HG03442 (cell line): ENCODE data around the gene CLUH.

Source experiments
- ATAC-seq: cut with Tn5 transposase; IDR thresholded peaks from one replicate; pipeline ENCODE4 v1.9.1; 2021; ENCODE audit warnings: mild to moderate bottlenecking, moderate library complexity; ENCODE audit not compliant: unreplicated experiment

Gene CLUH

GRCh38 chr17:2722611-2723010 lies 11.0 kb upstream of the CLUH start:
- no peak for ATAC-seq

GRCh38 chr17:2721603-2722002 lies 10.0 kb upstream of the CLUH start:
- no peak for ATAC-seq

- ATAC-seq: no peak
Observed at GRCh38 chr17:2719861-2720260, 8.3 kb upstream of the CLUH start.

GRCh38 chr17:2718150-2718938 lies 6.8 kb upstream of the CLUH start:
- no peak for ATAC-seq

- ATAC-seq: no peak
Observed at GRCh38 chr17:2716649-2717048, 5.1 kb upstream of the CLUH start.

- no peak for ATAC-seq
Observed at GRCh38 chr17:2713881-2714280, 2.3 kb upstream of the CLUH start.

GRCh38 chr17:2712300-2713043 lies 908 bp upstream of the CLUH start:
- no peak for ATAC-seq

GRCh38 chr17:2710803-2711607 lies 559 bp downstream of the CLUH start:
- ATAC-seq: peak; percentile 10

GRCh38 chr17:2710071-2710802 lies 1.3 kb downstream of the CLUH start:
- ATAC-seq: no peak

GRCh38 chr17:2709183-2709661 lies 2.3 kb downstream of the CLUH start:
- no peak for ATAC-seq

- ATAC-seq: no peak
Observed at GRCh38 chr17:2708585-2709182, 2.9 kb downstream of the CLUH start.

- no peak for ATAC-seq
Observed at GRCh38 chr17:2707721-2708584, 3.6 kb downstream of the CLUH start.

GRCh38 chr17:2706911-2707510 lies 4.6 kb downstream of the CLUH start:
- no peak for ATAC-seq

- no peak for ATAC-seq
Observed at GRCh38 chr17:2705888-2706795, 5.4 kb downstream of the CLUH start.

GRCh38 chr17:2705263-2705662 lies 6.3 kb downstream of the CLUH start:
- no peak for ATAC-seq

GRCh38 chr17:2704890-2705248 lies 6.7 kb downstream of the CLUH start:
- ATAC-seq: no peak

GRCh38 chr17:2704031-2704889 lies 7.3 kb downstream of the CLUH start:
- ATAC-seq: no peak
